NCI-H82 (cell line): ENCODE measurements around the gene OR8K5.
"Not testable (repeated sequence)": the region's sequence is repeated elsewhere in the genome, so short reads cannot be mapped to it uniquely, and the experiment has no call there.

Source experiments
- DNase-seq: peaks from one replicate; lab custom pipeline; 2025; lab: John Stamatoyannopoulos, UW

Gene OR8K5

GRCh38 chr11:56160217-56160616 is at the start of gene OR8K5:
OR8K5 (minus strand) TSS chr11:56160317; CDS start chr11:56160317, 0 bp downstream.
- DNase-seq = no peak

GRCh38 chr11:56207790-56208189 is 47.7 kb upstream of the OR8K5 start:
- no peak for DNase-seq

- DNase-seq = no peak
Observed at GRCh38 chr11:56197367-56197766, 37.2 kb upstream of the OR8K5 start.

GRCh38 chr11:56196705-56197104 is 36.6 kb upstream of the OR8K5 start:
- no peak for DNase-seq

GRCh38 chr11:56188602-56189001 is 28.5 kb upstream of the OR8K5 start:
- DNase-seq = no peak

- DNase-seq = no peak
Observed at GRCh38 chr11:56183459-56183858, 23.3 kb upstream of the OR8K5 start.

GRCh38 chr11:56176318-56176717 is 16.2 kb upstream of the OR8K5 start, which contains the start of gene OR5J2:
OR5J2 (plus strand) TSS chr11:56176618; CDS start chr11:56176618, 0 bp downstream.
- no peak for DNase-seq

GRCh38 chr11:56172256-56172830 is 12.2 kb upstream of the OR8K5 start:
- DNase-seq = no peak

GRCh38 chr11:56163804-56164203 is 3.7 kb upstream of the OR8K5 start:
- no peak for DNase-seq

- no peak for DNase-seq
Observed at GRCh38 chr11:56152333-56152732, 7.8 kb downstream of the OR8K5 start.

GRCh38 chr11:56151376-56151775 is 8.7 kb downstream of the OR8K5 start:
- DNase-seq = no peak

GRCh38 chr11:56143681-56144080 is 16.4 kb downstream of the OR8K5 start:
- DNase-seq = not testable (repeated sequence)

GRCh38 chr11:56140151-56140661 is 19.9 kb downstream of the OR8K5 start, which contains the start of gene OR8J3:
OR8J3 (minus strand) TSS chr11:56140201; CDS start chr11:56137718, 2,483 bp downstream.
- DNase-seq = no peak

GRCh38 chr11:56122073-56122472 is 38.0 kb downstream of the OR8K5 start, which contains the start of gene OR8H3:
OR8H3 (plus strand) TSS chr11:56122373; CDS start chr11:56122373, 0 bp downstream.
- peak; percentile 0 for DNase-seq
